HG03060 (cell line): Measurements from ENCODE around the gene LRRC74A.

Source experiments
- ATAC-seq: cut with Tn5 transposase; IDR thresholded peaks from one replicate; pipeline ENCODE4 v1.9.1; 2021; ENCODE audit warnings: low read depth, moderate number of reproducible peaks; ENCODE audit not compliant: unreplicated experiment

The LRRC74A gene

DNA sequence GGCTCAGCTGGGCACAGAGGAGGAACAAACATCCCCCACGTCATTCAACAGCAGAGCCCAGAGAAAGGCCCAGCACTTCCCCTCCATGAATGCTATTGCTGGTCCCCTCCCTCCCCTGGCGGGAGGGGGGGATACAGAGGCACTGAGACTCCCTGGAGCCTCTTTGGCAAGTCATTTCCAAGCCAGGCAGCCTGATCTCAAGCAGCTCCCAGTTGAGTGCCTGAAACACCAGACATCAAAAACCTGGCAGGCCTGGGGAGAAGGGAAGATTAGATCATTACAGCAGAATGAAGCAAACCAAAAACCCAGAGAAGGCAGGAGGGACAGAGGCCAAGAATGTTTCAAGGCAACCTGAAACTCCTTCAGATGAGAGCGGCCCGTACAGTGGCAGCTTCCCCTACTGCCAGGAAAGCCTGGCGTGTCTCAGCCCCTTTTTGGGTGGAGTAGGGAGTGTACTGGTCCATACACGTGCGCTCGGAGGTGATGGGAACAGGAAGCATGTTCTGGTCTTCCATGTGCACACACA is 92.1 kb downstream of the LRRC74A start:
- no peak for ATAC-seq

DNA sequence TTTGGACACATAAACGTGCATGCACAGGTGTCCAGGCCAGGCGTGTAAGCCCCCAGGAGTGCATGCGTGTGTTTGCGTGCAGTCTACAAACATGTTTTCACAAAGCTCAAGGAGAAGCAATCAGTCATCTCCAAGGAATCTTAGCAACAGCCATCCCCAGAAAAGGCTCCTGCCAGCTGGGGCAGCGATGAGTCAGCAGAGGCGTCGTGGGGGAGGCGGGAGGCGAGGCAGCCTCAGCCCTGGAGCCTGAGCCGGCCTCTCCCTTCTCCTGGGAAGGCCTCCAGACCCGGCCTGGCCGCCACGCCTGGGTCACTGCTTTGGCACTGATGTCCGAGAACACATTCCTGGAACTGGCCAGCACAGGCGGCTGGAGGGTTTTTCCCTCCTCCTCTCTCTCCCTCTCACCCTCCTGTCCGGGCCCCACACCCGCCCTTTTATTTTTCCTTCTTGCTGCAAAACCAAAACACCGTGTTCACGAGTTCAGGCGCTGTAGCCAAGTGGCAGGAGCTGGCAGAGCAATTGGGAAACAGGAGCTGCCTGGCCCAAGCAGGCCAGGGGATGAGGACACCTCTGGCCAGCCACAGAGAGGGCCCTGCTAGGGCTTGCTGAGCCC is 92.7 kb downstream of the LRRC74A start:
- ATAC-seq, result no peak
